HEK293 (cell line): Measurements from ENCODE around the gene MSH5.

Source experiments
- CTCF ChIA-PET: fragments of 350-600 bp; formaldehyde crosslinking; extraction: SDS; loops from one replicate; lab custom pipeline; 2021; ENCODE audit warnings: antibody characterized with exemption; lab: Yijun Ruan, JAX
- POLR2A ChIA-PET: fragments of 300-600 bp; formaldehyde crosslinking; extraction: SDS; loops from one replicate; lab custom pipeline; 2020; ENCODE audit warnings: antibody characterized with exemption, inconsistent platforms; lab: Yijun Ruan, JAX
- H3K27ac ChIP-seq: fragments of 200-500 bp; sonication (Bioruptor generic); 2 replicates; pipeline ENCODE4 v1.5.1; 2014; ENCODE audit warnings: low read depth, low read length, control low read depth, inconsistent platforms; ENCODE audit errors: extremely low read depth
- H3K36me3 ChIP-seq, 2 experiments: fragments of 200-500 bp in 1 of 2; sonication (Bioruptor generic) in 1 of 2; 1 replicate in 1 of 2; 2 replicates in 1 of 2; pipeline ENCODE4 v1.5.1; 2014 to 2017; ENCODE audit warnings: inconsistent platforms in 2 of 2, low read length in 2 of 2; ENCODE audit not compliant: control insufficient read depth in 2 of 2, insufficient read depth in 1 of 2
- H3K4me1 ChIP-seq: fragments of 200-500 bp; sonication (Bioruptor generic); 2 replicates; pipeline ENCODE4 v1.5.1; 2014; ENCODE audit warnings: mild to moderate bottlenecking, low read length, inconsistent platforms; ENCODE audit not compliant: control insufficient read depth, insufficient read depth
- H3K4me3 ChIP-seq: 2 replicates; pipeline ENCODE4 v1.5.1; 2011; ENCODE audit warnings: low read depth, mild to moderate bottlenecking, control low read depth, low read length, moderate library complexity
- H3K9me3 ChIP-seq: fragments of 200-500 bp; sonication (Bioruptor generic); 2 replicates; pipeline ENCODE4 v1.5.1; 2014; ENCODE audit warnings: low read depth, low read length, inconsistent platforms; ENCODE audit not compliant: control insufficient read depth, insufficient read depth
- BCL11A ChIP-seq: fragments of 450-650 bp; formaldehyde crosslinking; IDR thresholded peaks from 2 replicates; pipeline ENCODE4 v1.5.1; 2016; ENCODE audit warnings: low read depth, missing biosample characterization, missing genetic modification characterization
- EGR2 ChIP-seq: fragments of 450-650 bp; formaldehyde crosslinking; IDR thresholded peaks from 2 replicates; pipeline ENCODE4 v1.5.1; 2016; ENCODE audit warnings: low read depth, missing biosample characterization, missing genetic modification characterization
- GLIS1 ChIP-seq: fragments of 450-650 bp; formaldehyde crosslinking; IDR thresholded peaks from 2 replicates; pipeline ENCODE4 v1.5.1; 2016; ENCODE audit warnings: missing biosample characterization, missing genetic modification characterization
- HOXC10 ChIP-seq: sonication (generic); formaldehyde crosslinking; IDR thresholded peaks from 2 replicates; pipeline ENCODE4 v1.8.1; 2023; ENCODE audit warnings: mild to moderate bottlenecking, missing genetic modification reagents
- SCRT1 ChIP-seq: fragments of 450-650 bp; formaldehyde crosslinking; IDR thresholded peaks from 2 replicates; pipeline ENCODE4 v1.5.1; 2016; ENCODE audit warnings: missing biosample characterization, missing genetic modification characterization, borderline replicate concordance
- SCRT2 ChIP-seq: fragments of 450-650 bp; formaldehyde crosslinking; IDR thresholded peaks from 2 replicates; pipeline ENCODE4 v1.5.1; 2016; ENCODE audit warnings: missing biosample characterization, missing genetic modification characterization
- SP7 ChIP-seq: fragments of 450-650 bp; formaldehyde crosslinking; IDR thresholded peaks from 2 replicates; pipeline ENCODE4 v1.5.1; 2016; ENCODE audit warnings: missing biosample characterization, missing genetic modification characterization
- ZBTB48 ChIP-seq: fragments of 450-650 bp; formaldehyde crosslinking; IDR thresholded peaks from 2 replicates; pipeline ENCODE4 v1.5.1; 2016; ENCODE audit warnings: missing biosample characterization, missing genetic modification characterization
- ZBTB6 ChIP-seq: fragments of 450-650 bp; formaldehyde crosslinking; IDR thresholded peaks from 2 replicates; pipeline ENCODE4 v1.5.1; 2017; ENCODE audit warnings: missing biosample characterization, missing genetic modification characterization
- ZEB2 ChIP-seq: fragments of 450-650 bp; formaldehyde crosslinking; IDR thresholded peaks from 2 replicates; pipeline ENCODE4 v1.5.1; 2016; ENCODE audit warnings: missing biosample characterization, missing genetic modification characterization
- ZFHX2 ChIP-seq: fragments of 450-650 bp; formaldehyde crosslinking; conservative IDR thresholded peaks from 2 replicates; pipeline ENCODE4 v1.5.1; 2016; ENCODE audit warnings: missing biosample characterization, missing genetic modification characterization
- ZNF2 ChIP-seq: fragments of 450-650 bp; formaldehyde crosslinking; IDR thresholded peaks from 2 replicates; pipeline ENCODE4 v1.5.1; 2016; ENCODE audit warnings: missing biosample characterization, missing genetic modification characterization
- ZNF24 ChIP-seq: fragments of 450-650 bp; formaldehyde crosslinking; IDR thresholded peaks from 2 replicates; pipeline ENCODE4 v1.5.1; 2016; ENCODE audit warnings: missing biosample characterization, missing genetic modification characterization
- ZNF324 ChIP-seq: fragments of 450-650 bp; formaldehyde crosslinking; IDR thresholded peaks from 2 replicates; pipeline ENCODE4 v1.5.1; 2016; ENCODE audit warnings: missing biosample characterization, missing genetic modification characterization
- ZNF48 ChIP-seq: fragments of 450-650 bp; formaldehyde crosslinking; IDR thresholded peaks from 2 replicates; pipeline ENCODE4 v1.5.1; 2016; ENCODE audit warnings: missing biosample characterization, missing genetic modification characterization
- ZNF501 ChIP-seq: fragments of 450-650 bp; formaldehyde crosslinking; IDR thresholded peaks from 2 replicates; pipeline ENCODE4 v1.5.1; 2016; ENCODE audit warnings: missing biosample characterization, missing genetic modification characterization
- ZNF510 ChIP-seq: fragments of 450-650 bp; formaldehyde crosslinking; IDR thresholded peaks from 2 replicates; pipeline ENCODE4 v1.5.1; 2018; ENCODE audit warnings: mild to moderate bottlenecking, missing genetic modification characterization, missing biosample characterization; ENCODE audit not compliant: insufficient replicate concordance
- ZNF600 ChIP-seq: fragments of 450-650 bp; formaldehyde crosslinking; IDR thresholded peaks from 2 replicates; pipeline ENCODE4 v1.5.1; 2016; ENCODE audit warnings: missing biosample characterization, missing genetic modification characterization
- ZNF624 ChIP-seq: fragments of 450-650 bp; formaldehyde crosslinking; IDR thresholded peaks from 2 replicates; pipeline ENCODE4 v1.5.1; 2017; ENCODE audit warnings: missing biosample characterization, missing genetic modification characterization
- ZNF626 ChIP-seq: fragments of 450-650 bp; sonication (Bioruptor Pico); formaldehyde crosslinking; IDR thresholded peaks from 2 replicates; pipeline ENCODE4 v1.5.1; 2018; ENCODE audit warnings: missing biosample characterization, missing genetic modification characterization, inconsistent platforms
- ZNF76 ChIP-seq: fragments of 450-650 bp; formaldehyde crosslinking; IDR thresholded peaks from 2 replicates; pipeline ENCODE4; 2016; ENCODE audit warnings: low read depth, missing biosample characterization, missing genetic modification characterization, borderline replicate concordance
- ZXDB ChIP-seq: fragments of 450-650 bp; formaldehyde crosslinking; IDR thresholded peaks from 2 replicates; pipeline ENCODE4 v1.5.1; 2016; ENCODE audit warnings: missing biosample characterization, missing genetic modification characterization
- TF ChIP-seq, protein P1 (sequence below): fragments of 450-650 bp; formaldehyde crosslinking; IDR thresholded peaks from 2 replicates; pipeline ENCODE4 v1.5.1; 2017; ENCODE audit warnings: missing biosample characterization, mild to moderate bottlenecking, missing genetic modification characterization, moderate library complexity
- TF ChIP-seq, protein P2 (sequence below): fragments of 450-650 bp; formaldehyde crosslinking; IDR thresholded peaks from 2 replicates; pipeline ENCODE4 v1.5.1; 2016; ENCODE audit warnings: missing biosample characterization, missing genetic modification characterization, low read depth
- TF ChIP-seq, protein P3 (sequence below): fragments of 450-650 bp; formaldehyde crosslinking; IDR thresholded peaks from 2 replicates; pipeline ENCODE4 v1.5.1; 2016; ENCODE audit warnings: missing biosample characterization, missing genetic modification characterization

The MSH5 gene

GRCh38 chr6:31728767-31729514, 10.9 kb upstream of the MSH5 start, which contains the start of gene DDAH2:
DDAH2 (minus strand) TSS chr6:31729299; CDS start chr6:31729161, 138 bp downstream.
- Histone ChIP-seq H3K9me3 (no peaks in the 10 kb centered on the region), H3K27ac (peak within 1 kb of the TSS; percentile 67), H3K4me3 (peak within 1 kb of the TSS; percentile 74), H3K4me1 (no peaks in the 10 kb centered on the region), H3K36me3 (peaks cover 10 to 57% of the 10 kb centered on the region in 2 experiments; a peak in 2 of 3 replicates)
- TF ChIP-seq SCRT1 (tag by site-specific recombination) = peak; percentile 97
- peak; percentile 56 for TF ChIP-seq EGR2
- TF ChIP-seq, protein P1, sequence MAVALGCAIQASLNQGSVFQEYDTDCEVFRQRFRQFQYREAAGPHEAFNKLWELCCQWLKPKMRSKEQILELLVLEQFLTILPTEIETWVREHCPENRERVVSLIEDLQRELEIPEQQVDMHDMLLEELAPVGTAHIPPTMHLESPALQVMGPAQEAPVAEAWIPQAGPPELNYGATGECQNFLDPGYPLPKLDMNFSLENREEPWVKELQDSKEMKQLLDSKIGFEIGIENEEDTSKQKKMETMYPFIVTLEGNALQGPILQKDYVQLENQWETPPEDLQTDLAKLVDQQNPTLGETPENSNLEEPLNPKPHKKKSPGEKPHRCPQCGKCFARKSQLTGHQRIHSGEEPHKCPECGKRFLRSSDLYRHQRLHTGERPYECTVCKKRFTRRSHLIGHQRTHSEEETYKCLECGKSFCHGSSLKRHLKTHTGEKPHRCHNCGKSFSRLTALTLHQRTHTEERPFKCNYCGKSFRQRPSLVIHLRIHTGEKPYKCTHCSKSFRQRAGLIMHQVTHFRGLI = no peak
- TF ChIP-seq ZNF48 = no peak
- no peak for TF ChIP-seq ZNF510 (tag by site-specific recombination)
- TF ChIP-seq ZFHX2 (tag by site-specific recombination) = peak; percentile 60
- TF ChIP-seq ZNF24 (tag by site-specific recombination) = no peak
- peak; percentile 99 for TF ChIP-seq SCRT2 (tag by site-specific recombination)
- no peak for TF ChIP-seq GLIS1
- TF ChIP-seq ZNF624 (tag by site-specific recombination) = no peak
- ChIA-PET POLR2A (interaction anchor here (0.7 to 4.7 kb wide), 21 partner anchors 9 to 1243 kb away, joined by 3 to 54 read pairs (median 6); partner anchors contain the start of genes ABHD16A, CSNK2B, FKBPL and GPANK1), CTCF (interaction anchor here (0.6 to 3.6 kb wide), 15 partner anchors 10 to 223 kb away, joined by 3 to 28 read pairs (median 6); partner anchors contain the start of genes MSH5 and NEU1)

- Histone ChIP-seq H3K9me3 (no peaks in the 10 kb centered on the region), H3K36me3 (peaks cover 12 to 63% of the 10 kb centered on the region in 2 experiments; a peak in 2 of 3 replicates), H3K4me1 (peaks cover 3% of the 10 kb centered on the region), H3K27ac (peak overlapping the region; percentile 67; the same call in 1 of the 2 replicates), H3K4me3 (peak overlapping the region; percentile 74)
- ChIA-PET CTCF (interaction anchor here (0.6 to 3.6 kb wide), 20 partner anchors 10 to 230 kb away, joined by 3 to 28 read pairs (median 5); partner anchors contain the start of genes LY6G5C, MSH5 and NEU1), POLR2A (interaction anchor here (0.6 to 4.7 kb wide), 32 partner anchors 9 to 1242 kb away, joined by 3 to 54 read pairs (median 5); partner anchors contain the start of genes ABHD16A, APOM, BAG6 and CSNK2B)
- peak; percentile 51 for TF ChIP-seq SP7 (tag by site-specific recombination)
- peak; percentile 89 for TF ChIP-seq ZNF600
- peak; percentile 96 for TF ChIP-seq ZXDB
- TF ChIP-seq ZBTB48 (tag by site-specific recombination) = peak; percentile 94
- no peak for TF ChIP-seq SCRT1 (tag by site-specific recombination)
- TF ChIP-seq, protein P2, sequence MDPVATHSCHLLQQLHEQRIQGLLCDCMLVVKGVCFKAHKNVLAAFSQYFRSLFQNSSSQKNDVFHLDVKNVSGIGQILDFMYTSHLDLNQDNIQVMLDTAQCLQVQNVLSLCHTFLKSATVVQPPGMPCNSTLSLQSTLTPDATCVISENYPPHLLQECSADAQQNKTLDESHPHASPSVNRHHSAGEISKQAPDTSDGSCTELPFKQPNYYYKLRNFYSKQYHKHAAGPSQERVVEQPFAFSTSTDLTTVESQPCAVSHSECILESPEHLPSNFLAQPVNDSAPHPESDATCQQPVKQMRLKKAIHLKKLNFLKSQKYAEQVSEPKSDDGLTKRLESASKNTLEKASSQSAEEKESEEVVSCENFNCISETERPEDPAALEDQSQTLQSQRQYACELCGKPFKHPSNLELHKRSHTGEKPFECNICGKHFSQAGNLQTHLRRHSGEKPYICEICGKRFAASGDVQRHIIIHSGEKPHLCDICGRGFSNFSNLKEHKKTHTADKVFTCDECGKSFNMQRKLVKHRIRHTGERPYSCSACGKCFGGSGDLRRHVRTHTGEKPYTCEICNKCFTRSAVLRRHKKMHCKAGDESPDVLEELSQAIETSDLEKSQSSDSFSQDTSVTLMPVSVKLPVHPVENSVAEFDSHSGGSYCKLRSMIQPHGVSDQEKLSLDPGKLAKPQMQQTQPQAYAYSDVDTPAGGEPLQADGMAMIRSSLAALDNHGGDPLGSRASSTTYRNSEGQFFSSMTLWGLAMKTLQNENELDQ (tag by site-specific recombination) = 0 out of 2 replicates have a peak, but pooled peaks have one; percentile 70
- TF ChIP-seq, protein P3, sequence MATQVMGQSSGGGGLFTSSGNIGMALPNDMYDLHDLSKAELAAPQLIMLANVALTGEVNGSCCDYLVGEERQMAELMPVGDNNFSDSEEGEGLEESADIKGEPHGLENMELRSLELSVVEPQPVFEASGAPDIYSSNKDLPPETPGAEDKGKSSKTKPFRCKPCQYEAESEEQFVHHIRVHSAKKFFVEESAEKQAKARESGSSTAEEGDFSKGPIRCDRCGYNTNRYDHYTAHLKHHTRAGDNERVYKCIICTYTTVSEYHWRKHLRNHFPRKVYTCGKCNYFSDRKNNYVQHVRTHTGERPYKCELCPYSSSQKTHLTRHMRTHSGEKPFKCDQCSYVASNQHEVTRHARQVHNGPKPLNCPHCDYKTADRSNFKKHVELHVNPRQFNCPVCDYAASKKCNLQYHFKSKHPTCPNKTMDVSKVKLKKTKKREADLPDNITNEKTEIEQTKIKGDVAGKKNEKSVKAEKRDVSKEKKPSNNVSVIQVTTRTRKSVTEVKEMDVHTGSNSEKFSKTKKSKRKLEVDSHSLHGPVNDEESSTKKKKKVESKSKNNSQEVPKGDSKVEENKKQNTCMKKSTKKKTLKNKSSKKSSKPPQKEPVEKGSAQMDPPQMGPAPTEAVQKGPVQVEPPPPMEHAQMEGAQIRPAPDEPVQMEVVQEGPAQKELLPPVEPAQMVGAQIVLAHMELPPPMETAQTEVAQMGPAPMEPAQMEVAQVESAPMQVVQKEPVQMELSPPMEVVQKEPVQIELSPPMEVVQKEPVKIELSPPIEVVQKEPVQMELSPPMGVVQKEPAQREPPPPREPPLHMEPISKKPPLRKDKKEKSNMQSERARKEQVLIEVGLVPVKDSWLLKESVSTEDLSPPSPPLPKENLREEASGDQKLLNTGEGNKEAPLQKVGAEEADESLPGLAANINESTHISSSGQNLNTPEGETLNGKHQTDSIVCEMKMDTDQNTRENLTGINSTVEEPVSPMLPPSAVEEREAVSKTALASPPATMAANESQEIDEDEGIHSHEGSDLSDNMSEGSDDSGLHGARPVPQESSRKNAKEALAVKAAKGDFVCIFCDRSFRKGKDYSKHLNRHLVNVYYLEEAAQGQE (tag by site-specific recombination) = peak; percentile 38; the same call in 1 of the 2 replicates
- TF ChIP-seq HOXC10 (CRISPR knock-in tag) = 0 out of 2 replicates have a peak, but pooled peaks have one; percentile 87
- peak; percentile 79 for TF ChIP-seq BCL11A
- peak; percentile 70; the same call in 1 of the 2 replicates for TF ChIP-seq ZBTB6 (tag by site-specific recombination)
- no peak for TF ChIP-seq ZNF626 (tag by site-specific recombination)
- TF ChIP-seq ZNF76 (tag by site-specific recombination) = peak; percentile 74
- TF ChIP-seq ZNF501 (tag by site-specific recombination) = peak; percentile 49; the same call in 1 of the 2 replicates
- peak; percentile 55; the same call in 1 of the 2 replicates for TF ChIP-seq ZNF324 (tag by site-specific recombination)
- peak; percentile 64; the same call in 1 of the 2 replicates for TF ChIP-seq ZEB2
- peak; percentile 38 for TF ChIP-seq ZNF2
Measured at GRCh38 chr6:31729515-31729978, 10.3 kb upstream of the MSH5 start.
